ENCODE measurements around the gene NDUFV1.
"Not testable (repeated sequence)": the region's sequence is repeated elsewhere in the genome, so short reads cannot be mapped to it uniquely, and the experiment has no call there.

NDUFV1 gene

DNA sequence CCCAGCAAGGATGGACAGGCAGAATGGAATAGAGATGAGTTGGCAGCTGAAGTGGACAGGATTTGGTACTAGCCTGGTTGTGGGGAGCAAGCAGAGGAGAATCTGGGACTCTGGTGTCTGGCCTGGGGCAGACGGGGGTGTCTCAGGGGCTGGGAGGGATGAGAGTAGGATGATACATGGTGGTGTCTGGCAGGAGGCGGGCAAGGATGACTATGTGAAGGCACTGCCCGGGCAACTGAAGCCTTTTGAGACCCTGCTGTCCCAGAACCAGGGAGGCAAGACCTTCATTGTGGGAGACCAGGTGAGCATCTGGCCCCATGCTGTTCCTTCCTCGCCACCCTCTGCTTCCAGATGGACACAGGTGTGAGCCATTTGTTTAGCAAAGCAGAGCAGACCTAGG, 20.8 kb upstream of the NDUFV1 start:
- no peak for FAIRE-seq
- DNase-seq (ENCODE audit: low spot score) = no peak

DNA sequence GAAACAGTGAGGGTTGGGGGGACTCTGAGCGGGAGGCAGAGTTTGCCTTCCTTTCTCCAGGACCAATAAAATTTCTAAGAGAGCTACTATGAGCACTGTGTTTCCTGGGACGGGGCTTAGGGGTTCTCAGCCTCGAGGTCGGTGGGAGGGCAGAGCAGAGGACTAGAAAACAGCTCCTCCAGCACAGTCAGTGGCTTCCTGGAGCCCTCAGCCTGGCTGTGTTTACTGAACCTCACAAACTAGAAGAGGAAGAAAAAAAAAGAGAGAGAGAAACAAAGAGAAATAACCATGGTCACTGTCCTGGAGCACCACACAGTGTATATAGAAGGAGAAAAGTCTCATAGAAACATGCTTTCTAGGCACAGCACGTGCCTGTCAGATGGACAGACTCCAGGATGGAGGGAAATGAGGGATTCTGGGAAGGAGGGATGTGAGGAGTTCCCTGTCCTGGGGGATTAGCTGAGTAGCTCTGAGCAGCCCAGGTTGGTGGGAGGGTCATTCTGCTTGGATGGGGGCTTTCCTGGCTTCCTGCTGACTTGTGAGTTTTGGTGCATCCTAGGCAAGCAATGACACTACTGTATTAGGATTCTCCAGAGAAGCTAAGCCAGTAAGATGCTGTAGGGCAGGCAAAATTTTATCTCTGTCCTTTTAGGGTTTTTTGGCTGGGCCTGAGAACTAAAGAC, 20.0 kb upstream of the NDUFV1 start:
- no peak for FAIRE-seq
- DNase-seq (ENCODE audit: low spot score) = no peak

DNA sequence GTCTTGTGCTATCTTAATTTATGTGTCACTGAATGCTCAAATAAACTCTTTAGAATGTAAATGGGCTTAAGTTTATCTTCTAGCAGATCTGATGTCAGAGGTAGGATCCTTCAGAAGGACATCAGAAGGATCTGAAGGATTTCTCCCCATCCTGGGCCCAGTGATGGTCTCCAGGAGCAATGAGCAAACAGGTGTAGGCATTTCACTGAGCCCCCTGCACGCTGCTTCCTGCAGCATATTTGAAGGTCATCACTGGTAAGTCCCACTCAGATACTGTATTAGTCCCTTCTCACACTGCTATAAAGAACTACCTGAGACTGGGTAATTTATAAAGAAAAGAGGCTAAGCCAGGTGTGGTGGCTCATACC, 18.6 kb upstream of the NDUFV1 start:
- no peak for FAIRE-seq
- DNase-seq (ENCODE audit: low spot score) = no peak

DNA sequence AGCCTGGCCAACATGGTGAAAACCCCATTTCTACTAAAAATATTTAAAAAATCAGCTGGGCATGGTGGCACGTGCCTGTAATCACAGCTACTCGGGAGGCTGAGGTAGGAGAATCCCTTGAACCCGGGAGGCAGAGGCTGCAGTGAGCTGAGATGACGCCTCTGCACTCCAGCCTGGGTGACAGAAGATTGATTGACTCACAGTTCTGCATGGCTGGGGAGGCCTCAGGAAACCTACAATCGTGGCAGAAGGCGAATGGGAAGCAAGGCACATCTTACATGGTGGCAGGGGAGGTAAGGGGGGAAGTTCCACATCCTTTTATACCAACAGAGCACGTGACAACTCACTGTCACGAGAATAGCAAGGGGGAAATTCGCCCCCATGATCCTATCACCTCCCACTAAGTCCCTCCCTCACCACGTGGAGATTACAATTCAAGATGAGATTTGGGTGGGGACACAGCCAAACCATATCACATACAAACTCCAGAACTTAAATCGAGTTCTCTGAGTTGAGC, 17.8 kb upstream of the NDUFV1 start:
- DNase-seq (ENCODE audit: low spot score); FAIRE-seq: not testable (repeated sequence)

DNA sequence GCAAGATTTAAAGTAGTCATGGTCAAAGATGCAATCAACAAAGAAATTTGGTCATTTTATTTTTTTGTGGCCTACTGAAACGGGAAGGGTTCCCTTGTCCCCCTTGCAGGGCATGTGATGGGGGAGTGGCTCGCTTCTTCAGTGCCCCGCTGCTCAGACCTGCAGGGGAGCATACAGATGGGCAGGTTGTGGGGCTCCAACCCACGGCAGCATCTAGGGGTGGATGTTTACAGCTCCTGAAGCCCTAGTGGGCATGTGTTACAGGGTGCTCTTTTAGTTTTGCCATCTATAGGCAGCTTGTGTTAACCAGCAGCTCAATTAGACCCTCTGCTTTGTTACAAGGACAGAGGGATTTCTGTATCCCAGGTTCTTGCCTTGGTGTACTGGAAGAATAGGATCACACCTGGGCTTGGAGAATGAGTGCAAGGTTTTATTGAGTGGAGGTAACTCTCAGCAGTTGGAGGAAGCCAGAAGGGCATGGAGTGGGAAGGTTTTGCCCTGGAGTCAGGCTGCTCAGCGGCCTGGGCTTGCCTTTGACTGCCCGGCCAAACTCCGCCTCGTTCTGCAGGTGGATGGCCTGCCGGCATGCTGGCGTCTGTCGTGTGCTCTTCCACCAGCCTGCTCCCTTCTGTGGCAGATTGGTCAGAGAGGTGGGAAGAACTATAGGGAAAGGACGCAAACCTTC, 13.7 kb upstream of the NDUFV1 start:
- DNase-seq (ENCODE audit: low spot score) (no peak), FAIRE-seq (no peak)

DNA sequence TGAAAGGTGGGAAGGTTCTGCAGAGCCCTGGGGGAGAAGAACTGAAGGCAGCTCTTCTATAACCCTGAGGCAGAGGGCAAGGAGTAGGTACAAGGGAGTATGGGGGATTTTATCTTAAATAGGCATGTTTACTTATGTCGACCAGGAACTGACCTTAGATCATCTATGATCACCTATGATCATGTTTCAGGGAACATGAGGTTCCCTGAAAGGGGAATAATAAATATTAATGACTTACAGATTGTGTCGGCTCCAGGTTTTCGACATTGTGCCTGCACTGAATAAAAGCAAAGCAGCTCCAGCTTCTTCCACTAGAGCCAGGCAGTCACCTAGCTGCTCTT, 13.2 kb upstream of the NDUFV1 start:
- no peak for DNase-seq (ENCODE audit: low spot score)
- no peak for FAIRE-seq

DNA sequence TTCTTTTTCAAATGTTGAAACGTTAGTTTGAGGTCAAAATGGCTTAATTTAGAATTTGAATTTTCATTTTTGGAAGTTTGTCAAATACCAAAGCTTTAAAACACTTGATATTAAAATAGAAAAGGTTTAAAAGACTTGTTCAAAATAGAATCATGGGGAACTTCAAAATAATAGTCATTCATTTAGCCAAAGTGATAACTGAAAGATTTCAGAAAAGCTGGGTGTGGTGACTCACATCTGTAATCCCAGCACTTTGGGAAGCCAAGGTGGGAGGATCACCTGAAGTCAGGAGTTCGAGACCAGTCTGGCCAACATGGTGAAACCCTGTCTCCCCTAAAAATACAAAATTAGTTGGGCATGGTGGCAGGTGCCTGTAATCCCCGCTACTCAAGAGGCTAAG, 12.3 kb upstream of the NDUFV1 start:
- FAIRE-seq = no peak
- no peak for DNase-seq (ENCODE audit: low spot score)

DNA sequence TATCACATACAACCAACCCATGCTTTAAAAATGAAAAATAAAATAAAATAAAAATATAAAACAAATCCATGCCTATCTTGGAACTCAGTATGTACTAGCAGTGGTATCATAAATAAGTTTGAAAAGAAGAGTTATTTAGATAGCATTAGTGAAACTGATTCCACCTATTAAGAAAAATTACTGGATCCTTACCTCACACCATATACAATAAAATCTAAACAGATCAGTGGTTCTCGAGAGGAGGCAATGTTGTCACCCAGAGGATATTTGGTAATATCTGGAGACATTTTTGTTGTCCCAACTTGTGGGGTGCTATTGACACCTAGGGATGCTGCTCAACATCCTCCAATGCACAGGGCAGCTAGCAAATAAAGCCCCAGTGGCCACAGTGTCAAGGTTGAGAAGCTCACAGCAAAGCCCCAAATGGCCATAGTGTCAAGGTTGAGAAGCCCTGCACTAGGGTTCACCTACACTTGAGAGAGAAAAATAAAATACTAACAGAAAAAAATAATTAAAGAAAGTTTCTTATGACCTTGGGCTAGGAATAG, 9.9 kb upstream of the NDUFV1 start:
- DNase-seq (ENCODE audit: low spot score) (no peak), FAIRE-seq (no peak)

DNA sequence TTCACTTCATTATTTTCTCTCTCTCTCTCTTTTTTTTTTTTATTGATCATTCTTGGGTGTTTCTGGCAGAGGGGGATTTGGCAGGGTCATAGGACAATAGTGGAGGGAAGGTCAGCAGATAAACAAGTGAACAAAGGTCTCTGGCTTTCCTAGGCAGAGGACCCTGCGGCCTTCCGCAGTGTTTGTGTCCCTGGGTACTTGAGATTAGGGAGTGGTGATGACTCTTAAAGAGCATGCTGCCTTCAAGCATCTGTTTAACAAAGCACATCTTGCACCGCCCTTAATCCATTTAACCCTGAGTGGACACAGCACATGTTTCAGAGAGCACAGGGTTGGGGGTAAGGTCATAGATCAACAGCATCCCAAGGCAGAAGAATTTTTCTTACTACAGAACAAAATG, 9.3 kb upstream of the NDUFV1 start:
- FAIRE-seq; DNase-seq (ENCODE audit: low spot score): not testable (repeated sequence)

DNA sequence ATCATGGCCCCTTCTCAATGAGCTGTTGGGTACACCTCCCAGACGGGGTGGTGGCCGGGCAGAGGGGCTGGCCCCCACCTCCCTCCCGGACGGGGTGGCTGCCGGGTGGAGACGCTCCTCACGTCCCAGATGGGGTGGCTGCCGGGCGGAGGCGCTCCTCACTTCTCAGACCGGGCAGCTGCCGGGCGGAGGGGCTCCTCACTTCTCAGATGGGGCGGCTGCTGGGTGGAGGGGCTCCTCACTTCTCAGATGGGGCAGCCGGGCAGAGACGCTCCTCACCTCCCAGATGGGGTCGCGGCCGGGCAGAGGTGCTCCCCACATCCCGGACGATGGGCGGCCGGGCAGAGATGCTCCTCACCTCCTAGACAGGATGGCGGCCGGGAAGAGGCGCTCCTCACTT, 8.8 kb upstream of the NDUFV1 start:
- DNase-seq (ENCODE audit: low spot score); FAIRE-seq: not testable (repeated sequence)

DNA sequence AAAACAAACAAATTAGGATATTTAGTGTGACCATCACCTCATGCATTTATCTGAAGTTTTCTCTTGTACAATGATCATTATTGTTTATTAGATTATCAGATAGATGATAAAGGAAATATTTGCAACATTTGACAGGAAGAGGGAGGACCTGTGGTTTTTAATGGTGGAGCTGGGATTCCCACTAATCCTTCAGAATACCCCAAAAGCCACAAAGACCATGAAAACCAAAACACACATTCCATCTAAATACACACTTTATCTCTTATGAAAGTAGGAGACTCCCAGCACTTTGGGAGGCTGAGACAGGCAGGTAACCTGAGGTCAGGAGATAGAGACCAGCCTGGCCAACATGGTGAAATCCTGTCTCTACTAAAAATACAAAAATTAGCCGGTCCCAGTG, 7.6 kb upstream of the NDUFV1 start:
- FAIRE-seq (no peak), DNase-seq (ENCODE audit: low spot score) (no peak)

DNA sequence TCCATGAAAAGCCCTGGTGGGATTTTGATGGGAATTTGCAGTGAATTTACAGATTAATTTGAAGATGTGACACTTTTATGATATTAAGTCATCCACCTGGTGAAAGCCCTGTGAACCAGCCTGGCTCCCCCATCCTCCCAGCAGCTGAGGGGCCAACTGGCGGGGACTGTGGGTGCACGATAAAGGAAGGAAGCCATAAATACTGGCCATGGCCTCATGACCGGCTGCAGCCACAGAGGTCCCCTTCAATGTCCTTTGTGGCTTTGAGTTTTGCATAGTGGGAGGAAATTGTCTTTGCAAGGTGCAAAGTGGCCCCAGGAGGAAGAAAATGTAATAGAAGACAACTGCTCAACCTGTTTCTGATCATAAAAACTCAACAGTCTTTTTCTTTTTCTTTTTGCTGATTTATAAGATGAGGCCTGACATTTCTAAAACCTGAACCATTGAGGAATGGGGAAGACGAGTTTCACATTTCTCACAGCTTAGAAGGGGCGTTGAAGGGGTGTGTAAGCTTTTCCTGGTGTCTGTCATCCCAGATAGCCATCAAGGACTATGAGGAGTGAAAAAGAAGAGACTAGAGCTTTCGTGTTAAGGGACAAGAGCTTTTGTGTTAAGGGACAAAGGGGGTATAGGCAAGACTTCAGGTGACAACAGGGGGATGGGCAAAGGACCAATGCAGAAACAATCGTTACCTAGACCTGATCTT, 6.3 kb upstream of the NDUFV1 start:
- FAIRE-seq (no peak), DNase-seq (ENCODE audit: low spot score) (no peak)

DNA sequence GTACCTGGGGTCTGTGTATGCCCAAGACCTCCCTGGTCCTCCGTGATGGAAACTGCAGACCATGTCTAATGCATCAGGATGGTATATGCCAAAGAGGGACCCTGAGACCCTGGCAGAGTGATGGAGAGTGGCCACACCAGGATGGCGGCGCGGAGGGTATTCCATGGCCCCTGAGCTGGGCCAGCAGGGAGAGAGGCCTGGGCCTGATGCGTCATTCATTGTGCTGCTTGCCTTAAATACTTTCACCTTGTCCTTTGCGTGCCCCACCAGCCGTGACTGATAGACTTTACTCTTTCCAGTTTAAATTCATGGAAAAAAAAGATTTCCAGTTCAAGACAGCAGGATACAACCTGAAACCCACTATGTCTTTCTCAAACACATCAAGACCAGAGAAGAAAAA, 5.6 kb upstream of the NDUFV1 start:
- DNase-seq (ENCODE audit: low spot score) (no peak), FAIRE-seq (no peak)

DNA sequence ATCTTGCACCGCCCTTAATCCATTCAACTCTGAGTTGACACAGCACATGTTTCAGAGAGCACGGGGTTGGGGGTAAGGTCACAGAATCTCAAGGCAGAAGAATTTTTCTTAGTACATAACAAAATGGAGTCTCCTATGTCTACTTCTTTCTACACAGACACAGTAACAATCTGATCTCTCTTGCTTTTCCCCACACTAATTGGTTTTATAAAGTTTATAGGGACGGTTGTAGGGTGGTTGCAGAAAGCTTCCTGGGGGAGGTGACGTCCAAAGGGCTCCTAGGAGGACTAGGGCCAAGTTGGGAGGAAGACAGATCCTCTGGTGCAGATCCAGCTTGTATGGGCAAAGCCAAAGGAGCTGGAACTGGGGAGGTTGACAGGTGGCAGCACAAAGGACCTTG, 2.6 kb upstream of the NDUFV1 start:
- not testable (repeated sequence) for FAIRE-seq; DNase-seq (ENCODE audit: low spot score)

DNA sequence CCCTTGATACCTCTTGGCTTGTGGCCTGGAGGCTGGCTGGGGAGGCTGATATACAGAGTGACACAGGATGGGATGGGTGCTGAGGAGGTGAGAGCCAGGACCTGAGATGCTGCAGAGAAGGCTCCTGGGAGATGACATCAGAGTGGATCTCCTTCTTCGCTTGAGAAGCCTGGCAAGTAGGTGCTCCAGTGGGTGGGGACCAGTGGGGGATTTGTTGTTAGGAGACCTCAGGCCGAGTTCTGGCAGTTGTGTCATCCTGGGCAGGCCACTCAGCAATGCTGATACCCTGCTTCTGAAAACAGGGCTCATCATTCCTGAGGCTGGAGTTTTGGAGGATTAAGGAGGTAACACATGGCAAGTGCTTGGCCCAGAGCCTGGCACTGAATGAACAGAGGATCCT, 1.9 kb upstream of the NDUFV1 start:
- FAIRE-seq = no peak
- no peak for DNase-seq (ENCODE audit: low spot score)

DNA sequence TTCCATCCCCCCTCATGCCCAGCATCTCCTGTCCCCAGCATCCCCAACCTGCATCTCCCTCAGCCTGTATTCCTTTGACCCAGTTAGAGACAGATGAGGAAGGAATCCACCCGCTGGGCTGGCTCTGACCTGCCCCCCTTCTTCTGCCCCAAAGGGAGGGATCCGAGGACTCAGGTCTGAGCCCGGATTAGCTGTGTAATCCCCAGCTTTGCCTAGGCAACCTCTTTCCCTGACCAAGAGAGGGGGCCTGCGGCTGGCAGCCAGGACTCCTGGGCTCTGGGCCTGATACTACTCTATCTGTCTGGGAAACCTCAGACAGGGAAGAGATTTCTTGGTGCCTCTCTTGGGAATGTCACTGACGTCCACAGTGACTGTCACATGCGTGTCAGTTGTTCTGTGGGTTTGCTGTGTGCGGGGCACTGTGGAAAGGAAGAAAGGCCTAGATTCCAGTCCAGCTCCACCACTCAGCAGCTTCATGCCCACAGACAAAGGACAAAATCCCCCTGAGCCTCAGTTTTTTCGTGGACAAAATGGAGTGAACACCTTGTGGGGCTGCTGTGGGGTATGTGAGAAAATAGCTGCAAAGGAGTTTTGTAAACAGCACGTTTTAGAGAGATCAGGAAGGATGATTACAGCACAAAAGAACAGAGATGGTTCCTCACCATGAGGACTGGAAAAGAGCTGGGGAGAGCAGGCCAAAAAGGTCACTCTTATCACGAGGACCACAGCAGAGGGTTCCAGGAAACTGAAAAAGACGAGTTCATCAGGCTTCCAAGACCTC, 1.3 kb upstream of the NDUFV1 start:
- DNase-seq (ENCODE audit: low spot score) (no peak), FAIRE-seq (no peak)

DNA sequence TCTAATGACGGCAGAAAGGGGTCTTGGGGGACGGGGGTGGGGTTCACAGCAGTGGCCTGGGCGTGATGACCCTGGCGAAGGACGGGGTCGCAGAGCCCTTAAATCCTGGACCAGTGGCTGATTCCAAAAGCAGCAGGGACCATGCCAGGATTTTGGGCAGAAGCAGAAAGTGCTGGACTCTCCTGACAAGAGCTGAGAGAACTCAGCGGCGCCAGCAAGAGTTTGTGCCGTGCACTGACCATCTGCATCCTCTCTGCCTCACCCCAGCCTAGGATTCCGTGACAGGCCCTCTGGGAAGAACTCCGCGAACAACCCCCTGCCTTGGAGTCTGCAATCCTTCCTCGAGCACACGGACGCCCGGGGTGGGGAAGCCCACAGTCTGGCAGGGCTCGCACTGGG, 644 bp upstream of the NDUFV1 start:
- FAIRE-seq (no peak), DNase-seq (ENCODE audit: low spot score) (no peak)

DNA sequence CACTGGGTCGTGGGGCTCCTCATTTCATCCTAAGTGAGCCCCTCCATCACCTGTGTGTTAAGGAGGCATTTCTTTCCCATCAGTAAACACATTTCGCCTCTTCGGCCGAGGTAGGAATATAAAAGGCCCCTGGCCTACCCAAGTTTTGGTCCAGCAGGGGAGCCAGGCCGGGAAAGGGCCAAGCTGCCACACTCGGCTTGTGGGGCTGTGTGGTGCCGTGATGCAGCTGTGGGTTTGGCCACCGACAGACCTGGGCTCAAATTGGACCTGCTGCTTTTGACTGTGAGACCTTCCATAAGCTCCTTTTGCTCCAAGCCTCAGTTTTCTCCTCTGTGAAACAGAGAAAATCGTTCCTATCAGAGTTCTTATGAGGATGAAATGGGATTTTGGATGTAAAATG, 771 bp downstream of the NDUFV1 start:
- DNase-seq (ENCODE audit: low spot score) = no peak
- FAIRE-seq = no peak

DNA sequence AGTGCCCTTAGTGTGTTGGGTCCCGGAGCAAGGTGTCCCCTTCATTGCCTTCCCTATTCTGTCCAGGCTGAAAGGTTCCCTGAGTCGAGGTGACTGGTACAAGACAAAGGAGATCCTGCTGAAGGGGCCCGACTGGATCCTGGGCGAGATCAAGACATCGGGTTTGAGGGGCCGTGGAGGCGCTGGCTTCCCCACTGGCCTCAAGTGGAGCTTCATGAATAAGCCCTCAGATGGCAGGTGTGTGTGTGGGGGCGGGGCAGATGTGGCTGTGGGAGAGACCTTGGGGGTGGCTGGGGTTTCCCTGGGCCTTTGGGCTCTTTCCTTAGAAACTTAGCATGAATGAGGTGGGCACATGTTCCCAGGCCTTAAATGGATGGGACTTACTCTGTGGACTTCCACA, 1.8 kb downstream of the NDUFV1 start:
- FAIRE-seq (no peak), DNase-seq (ENCODE audit: low spot score) (no peak)

DNA sequence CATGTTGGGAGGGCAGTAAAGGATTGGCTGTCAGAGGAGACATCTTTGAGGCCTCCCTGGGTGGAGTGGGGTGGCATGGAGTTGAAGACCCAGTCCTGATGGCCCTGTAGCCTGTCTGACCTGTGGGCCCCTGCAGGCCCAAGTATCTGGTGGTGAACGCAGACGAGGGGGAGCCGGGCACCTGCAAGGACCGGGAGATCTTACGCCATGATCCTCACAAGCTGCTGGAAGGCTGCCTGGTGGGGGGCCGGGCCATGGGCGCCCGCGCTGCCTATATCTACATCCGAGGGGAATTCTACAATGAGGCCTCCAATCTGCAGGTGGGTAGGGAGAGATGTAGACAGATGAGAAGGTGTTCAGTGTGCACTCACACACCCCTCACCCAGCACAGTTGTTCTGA, 2.6 kb downstream of the NDUFV1 start:
- FAIRE-seq = no peak
- DNase-seq (ENCODE audit: low spot score) = no peak

DNA sequence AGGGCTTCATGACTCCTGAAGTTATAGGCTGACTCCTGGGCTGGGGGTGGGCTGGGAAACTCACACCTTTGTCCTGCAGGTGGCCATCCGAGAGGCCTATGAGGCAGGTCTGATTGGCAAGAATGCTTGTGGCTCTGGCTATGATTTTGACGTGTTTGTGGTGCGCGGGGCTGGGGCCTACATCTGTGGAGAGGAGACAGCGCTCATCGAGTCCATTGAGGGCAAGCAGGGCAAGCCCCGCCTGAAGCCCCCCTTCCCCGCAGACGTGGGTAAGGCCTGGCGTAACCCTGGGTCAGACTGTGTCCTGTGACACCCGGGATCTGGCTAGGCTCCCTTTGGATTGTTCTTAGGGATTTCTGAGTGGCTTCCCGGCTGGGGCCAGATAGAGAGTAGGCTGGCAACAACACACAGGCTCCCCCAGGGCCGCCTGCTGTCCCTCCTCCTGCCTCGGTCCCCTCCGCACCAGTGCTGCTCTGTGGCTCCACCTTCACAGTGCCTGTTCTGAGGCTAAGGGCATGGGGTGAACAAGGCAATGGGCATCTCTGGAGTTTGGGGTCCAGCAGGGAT, 3.6 kb downstream of the NDUFV1 start:
- no peak for FAIRE-seq
- no peak for DNase-seq (ENCODE audit: low spot score)

All from RCC 7860 (cell line).